GM18499 (cell line): ENCODE results near the gene STAM2.

Experiments used
- ATAC-seq: cut with Tn5 transposase; IDR thresholded peaks from one replicate; pipeline ENCODE4 v1.9.1; 2021; ENCODE audit warnings: moderate number of reproducible peaks; ENCODE audit not compliant: insufficient read depth, unreplicated experiment

The STAM2 gene

GRCh38 chr2:152078662-152079061 lies 96.9 kb downstream of the STAM2 start:
- no peak for ATAC-seq

- no peak for ATAC-seq
Measured at GRCh38 chr2:152078023-152078422, 97.5 kb downstream of the STAM2 start.

GRCh38 chr2:152075461-152076050 lies 100.0 kb downstream of the STAM2 start:
- ATAC-seq = no peak

GRCh38 chr2:152072011-152072410 lies 103.6 kb downstream of the STAM2 start:
- no peak for ATAC-seq

GRCh38 chr2:152071518-152071917 lies 104.0 kb downstream of the STAM2 start:
- no peak for ATAC-seq

GRCh38 chr2:152071092-152071491 lies 104.5 kb downstream of the STAM2 start:
- no peak for ATAC-seq

- no peak for ATAC-seq
Measured at GRCh38 chr2:152068226-152068625, 107.3 kb downstream of the STAM2 start.

GRCh38 chr2:152067823-152068222 lies 107.7 kb downstream of the STAM2 start:
- ATAC-seq = no peak
